Hindlimb muscle (tissue), 1 donor: ENCODE data around the gene S100A10. TPM values are rescaled to one million over a fixed set of nuclear protein-coding genes. Genes with fewer than 3 reads are reported as not detected.

Experiments used
- DNase-seq: peaks from one replicate; pipeline ENCODE4 v3.0.0-alpha.2; 2013
- polyA plus RNA-seq: library from polyadenylated mRNA; unstranded; fragments of 120-200 nt; gene quantifications from one replicate; pipeline ENCODE4 v1.2.1, GENCODE V29; 2013; ENCODE audit not compliant: insufficient read length

S100A10 gene
- polyA plus RNA-seq, 1 donor: 186 TPM

DNA sequence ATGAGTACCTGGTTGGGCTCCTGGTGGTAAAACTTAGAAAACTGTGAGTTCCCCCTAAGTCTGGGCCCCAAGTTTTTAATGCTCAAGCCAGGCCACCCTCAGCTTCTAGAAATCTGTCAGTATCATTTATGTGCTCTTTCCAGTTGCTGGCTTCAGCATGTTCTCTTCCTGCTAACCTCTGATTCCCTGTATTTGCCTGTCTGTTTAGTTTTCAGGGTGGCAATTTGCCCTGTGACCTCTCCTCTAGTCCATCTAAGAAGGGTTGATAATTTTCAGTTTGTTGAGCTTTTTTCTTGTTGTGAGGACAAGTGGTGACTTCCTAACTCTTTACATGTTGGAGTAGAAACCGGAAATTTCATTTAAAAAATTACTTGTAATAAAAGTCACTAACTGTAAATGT lies 16.0 kb upstream of the S100A10 start:
- no peak for DNase-seq

DNA sequence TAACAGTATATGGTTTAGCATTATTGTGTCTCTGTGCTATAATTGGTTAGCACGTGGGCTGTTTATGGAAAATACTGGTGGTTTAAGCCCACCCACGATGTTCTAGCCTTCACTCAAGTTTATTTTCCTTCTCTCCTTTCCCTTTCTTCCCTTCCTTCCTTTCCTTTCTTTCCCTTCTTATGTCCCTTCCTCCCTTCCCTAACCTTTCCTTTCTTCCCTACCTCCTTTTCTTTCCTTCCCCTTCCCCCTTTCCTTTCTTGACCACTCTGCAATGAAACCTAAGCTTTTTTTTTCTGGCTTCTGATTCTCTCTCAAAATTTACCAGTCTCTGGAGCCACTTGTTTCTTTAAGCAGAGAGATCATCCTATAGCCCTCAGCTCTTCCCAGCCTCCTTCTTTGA lies 13.4 kb upstream of the S100A10 start:
- no peak for DNase-seq

DNA sequence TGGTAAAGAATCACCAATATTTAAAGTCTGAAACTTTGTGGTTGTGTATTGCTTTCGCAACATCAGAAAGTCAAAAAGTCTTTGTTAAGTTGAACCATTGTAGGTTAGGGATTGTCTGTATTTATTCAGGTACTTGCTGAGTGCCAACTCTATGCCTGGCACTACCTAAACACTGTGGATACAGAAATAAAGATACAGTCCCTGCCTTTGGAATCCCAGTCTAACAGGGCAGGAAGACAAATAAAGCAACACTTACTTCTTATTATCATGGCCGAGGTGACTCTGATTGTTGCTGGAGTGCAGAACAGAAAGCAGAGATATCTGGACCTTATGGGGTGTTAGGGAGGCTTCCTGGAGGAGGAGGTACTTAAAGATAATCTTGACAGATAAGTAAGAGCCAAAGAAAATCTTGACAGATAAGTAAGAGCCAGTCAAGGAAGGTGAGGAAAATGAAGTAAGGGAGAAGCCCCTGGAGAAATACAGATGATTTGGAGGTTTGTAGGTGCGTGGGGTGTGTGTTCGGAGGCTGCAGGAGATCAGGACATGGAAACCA lies 11.8 kb upstream of the S100A10 start:
- no peak for DNase-seq

DNA sequence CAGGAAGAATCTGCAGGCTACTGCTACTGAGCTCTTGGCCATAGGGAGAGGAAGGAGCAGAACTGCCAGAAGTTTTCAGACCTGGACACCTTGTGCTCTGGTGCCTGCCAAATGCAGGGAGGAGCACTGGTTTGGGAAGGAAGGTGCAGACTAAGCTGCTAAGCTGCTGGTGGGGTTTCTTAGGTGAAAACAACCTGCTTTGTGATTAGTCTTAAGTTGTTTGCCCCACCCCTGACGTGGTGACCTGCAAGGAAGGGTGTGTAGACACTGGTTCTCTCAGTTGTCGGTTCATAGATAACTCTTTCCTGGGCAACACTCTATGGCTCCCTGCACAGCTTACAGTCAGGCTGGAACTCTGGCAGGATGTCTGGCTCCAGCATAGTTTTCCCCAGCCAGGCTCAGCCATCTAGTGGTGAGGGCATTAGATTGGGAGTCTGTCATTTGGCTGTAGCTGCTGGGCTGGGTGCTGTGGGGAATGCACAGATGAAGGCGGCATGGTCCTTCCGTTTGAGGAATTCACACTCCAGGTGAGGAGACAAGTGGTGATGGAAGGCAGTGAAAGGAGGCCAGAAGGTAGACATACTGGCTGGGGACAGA lies 10.3 kb upstream of the S100A10 start:
- no peak for DNase-seq

DNA sequence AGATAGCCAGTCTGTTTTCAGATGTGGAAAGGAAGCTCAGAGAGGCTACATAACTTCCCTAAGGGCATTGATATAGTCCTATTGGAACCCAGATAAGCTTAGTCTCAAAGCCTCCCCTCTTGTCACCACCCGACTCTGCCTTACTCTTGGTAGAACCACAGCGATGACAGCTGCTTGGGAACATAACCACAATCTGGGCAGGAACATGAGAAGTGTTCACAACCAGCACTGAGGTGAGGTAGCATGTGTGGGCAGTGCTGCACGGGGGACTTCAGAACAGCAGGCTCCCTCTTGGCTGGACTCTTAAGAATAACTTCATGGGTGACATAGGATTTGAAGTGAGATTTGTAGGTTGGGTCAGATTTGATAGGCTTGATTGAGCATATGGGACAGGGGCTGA lies 9.3 kb upstream of the S100A10 start:
- DNase-seq: no peak

DNA sequence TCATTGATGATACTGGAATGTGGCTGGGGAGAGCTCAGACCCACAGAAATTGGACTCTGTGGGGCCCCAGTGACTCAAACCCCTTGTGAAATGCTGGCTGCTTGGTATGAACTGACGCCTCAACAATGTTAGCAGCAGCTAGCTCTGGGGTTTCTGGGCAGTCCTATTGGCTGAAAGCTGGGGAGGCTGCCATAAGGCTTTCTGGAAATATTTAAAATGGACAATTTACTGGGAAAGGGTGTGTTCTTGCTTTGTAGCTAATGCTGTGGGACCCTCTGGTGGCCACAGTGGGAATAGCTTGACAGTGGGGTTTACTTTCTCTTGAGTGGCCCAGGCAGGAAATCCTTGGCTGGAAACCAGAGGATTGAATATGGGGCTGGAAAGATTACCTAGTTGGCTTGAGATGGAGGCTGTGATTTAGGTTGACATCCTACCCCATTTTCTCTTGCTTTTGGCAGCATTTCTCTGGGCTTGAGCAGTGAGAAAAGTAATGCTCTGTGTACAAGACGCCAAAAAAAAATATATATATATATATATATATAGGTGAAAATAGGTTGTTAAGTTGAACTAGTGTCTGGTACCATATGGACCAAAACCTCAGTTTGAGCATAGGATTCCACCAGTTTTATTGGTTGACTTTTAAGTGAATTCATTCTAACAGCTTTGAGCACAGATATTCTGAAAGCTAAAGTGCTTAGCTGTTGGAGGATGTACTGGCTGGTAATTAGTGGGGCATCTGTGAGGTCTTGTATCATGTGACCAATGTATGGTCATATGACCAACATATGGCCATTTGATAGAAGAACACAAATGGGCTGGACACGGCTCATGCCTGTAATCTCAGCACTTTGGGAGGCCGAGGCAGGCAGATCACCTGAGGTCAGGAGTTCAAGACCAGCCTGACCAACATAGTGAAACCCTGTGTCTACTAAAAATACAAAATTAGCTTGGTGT lies 8.2 kb upstream of the S100A10 start:
- DNase-seq: peak; percentile 85

DNA sequence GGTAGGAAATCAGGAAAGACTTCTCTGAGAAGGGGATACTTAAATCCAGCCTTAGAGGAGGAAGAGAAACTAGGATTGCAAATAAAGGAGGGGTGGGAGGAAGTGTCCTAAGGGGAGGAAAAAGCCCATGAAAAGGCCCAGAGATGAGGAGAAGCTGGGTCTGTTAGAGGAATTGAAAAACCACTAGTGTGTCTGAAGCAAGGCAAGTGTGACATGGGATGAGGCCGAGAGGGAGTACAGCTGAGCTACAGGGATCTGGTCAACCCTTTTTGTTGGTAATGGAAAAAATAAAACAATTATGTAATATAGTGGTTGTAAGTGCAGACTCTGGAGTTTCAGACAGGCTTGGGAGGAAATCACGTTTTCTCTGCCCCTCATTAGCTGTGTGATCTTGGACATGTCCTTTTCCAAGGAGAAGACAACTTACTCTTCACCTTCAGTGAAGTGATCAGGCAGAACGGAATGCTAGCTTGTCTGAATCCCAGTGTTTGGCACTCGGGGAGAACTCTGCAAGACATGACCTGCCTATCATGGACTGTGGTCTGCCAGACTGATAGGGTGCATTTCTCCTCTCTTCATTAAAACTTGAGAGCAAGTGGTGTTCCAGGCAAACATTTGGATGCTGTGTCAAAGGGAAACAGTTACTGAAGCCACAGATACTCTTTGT lies 7.4 kb upstream of the S100A10 start:
- no peak for DNase-seq

DNA sequence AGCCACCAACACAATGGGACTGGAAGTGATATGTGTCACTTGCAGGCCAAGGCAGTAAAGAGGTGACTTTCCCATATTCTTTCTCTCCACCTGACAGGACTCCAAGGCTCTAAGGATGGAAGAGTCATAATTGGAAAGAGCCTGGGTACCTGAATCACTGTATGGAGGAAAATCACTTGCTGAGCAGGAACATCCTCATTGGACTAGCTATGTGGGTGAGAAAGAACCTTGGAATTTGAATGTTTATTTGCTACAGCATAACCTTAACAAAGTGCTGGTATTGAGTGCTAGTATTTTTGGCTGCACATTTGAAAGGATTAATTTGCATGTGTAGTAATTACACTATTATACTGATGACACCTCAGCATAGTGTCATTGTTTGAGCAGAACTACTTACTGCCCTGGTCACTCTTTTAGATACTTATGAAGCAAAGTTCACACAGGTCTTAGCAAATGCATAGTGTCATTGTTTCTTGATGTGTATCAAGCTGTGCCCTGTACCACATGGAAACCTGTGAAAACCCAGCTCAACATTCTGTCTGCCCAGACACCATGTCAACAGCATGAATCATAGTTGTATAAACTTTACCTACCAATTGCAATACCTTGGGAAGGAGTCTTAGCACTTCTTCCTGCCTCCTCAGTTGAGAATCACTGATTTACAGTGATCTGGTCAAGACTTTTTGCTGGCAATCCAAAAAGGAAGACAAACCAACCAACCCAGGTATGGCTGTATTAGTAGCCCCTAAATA lies 5.1 kb upstream of the S100A10 start:
- no peak for DNase-seq

DNA sequence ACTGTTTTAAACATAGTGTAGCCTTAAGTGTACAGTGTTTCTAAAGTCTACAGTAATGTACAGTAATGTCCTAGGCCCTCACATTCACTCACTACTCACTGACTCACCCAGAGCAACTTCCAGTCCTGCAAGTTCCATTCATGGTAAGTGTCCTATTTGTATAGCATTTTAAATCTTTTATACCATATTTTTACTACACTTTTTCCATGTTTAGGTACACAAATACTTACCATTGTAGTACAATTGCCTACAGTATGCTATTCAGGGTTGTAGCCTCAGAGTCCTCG lies 3.6 kb upstream of the S100A10 start:
- no peak for DNase-seq

DNA sequence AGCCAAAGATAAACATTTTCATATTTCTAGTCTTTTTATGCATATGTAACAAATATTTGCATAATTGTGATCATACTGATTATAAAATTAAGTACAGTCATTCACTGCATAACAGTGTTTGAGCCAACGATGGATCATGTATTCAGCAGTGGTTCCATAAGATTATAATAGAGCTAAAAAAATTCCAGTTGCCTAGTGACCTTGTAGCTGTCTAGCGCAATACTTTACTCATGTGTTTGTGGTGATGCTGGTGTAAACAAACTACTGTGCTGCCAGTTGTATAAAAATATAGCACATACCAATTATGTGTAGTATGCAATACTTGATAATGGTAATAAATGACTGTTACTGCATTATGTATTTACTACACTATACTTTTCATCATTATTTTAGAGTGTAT lies 2.1 kb upstream of the S100A10 start:
- DNase-seq: no peak

DNA sequence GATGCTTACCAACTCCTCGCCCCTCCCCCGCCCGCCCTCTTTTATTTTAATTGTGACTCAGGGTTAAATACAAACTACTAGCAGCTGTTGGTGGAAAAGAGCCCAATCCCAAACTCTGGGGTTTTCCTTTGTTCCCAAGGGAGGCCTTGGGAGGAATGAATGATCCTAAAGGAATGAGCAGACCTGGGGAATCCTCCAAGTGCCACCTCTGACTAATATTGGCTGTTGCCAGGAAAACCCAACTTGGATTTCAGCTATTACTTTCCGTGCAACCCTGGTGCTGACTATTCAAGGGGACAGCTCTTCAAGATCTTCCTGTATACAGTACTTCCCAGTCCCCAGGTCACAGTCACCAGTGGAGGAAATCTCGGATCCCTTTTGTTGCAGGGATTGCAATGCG lies 1.3 kb upstream of the S100A10 start:
- no peak for DNase-seq

DNA sequence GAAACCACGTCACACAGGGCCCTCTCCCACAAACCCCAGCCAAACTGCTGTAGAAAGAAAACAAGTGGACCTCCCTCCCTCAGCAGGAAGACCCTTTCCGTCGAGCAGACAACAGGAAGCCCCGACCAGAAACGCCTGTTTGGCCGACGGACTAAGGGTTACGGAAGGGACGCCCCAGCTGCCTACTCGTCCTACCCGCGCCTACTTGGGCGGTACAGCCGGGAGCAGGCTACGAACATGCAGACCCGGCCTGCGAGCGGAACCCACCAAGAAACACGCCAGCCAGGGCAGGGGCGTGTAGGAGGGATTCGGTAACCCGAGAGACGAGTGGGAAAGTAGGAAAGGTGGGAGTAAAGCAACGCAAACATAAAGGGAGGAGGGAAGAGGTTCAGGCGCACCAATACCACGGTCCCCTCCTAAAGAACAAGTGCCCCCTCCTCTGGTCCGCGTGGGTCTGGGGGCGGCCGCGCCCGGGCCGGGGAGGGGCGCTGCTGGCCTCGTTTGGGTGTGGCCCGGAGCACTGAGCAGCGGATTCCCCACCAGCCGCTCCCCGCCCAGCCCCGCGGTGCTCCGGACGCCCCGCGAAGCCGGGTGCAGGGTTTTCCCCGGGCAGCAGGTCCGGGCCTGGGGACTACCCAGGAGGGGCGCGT lies 450 bp downstream of the S100A10 start:
- peak; percentile 45 for DNase-seq

DNA sequence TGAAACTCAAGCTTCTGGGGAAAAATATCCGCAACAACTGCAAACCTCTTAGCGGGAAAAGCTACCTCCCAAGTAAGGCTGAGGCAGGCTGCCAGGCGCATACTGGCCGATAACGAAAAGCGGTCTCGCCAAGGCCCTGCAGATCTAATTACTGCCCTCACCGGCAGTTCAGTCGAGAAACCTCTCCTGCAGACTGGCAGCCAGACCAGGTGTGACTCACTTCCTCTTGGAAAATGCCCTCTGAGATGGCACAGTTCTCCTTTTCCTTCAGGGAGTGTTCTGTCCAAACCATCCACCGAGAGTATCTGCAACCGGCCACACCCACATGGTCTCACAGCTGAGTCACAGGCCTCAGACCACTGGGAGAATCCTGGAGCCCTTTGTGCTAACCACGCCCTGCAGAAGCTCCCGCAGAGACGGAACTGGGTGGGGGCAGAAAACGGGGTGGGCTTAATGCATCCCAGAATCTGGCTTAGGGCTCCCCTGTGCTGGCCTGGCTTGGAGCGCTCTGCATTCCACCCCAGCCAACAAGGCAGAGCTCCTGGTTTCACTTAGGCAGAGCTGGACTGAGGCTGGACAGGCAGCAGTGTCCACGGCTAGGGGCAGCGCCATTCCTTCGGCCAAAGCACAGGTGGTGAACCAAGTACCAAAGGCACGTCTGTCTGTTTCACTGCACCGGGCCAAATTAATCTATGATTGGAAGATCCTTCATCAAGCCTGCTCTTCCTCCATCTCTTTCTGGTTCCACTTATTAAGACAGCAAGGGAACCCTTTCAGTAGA lies 1.2 kb downstream of the S100A10 start:
- peak; percentile 72 for DNase-seq

DNA sequence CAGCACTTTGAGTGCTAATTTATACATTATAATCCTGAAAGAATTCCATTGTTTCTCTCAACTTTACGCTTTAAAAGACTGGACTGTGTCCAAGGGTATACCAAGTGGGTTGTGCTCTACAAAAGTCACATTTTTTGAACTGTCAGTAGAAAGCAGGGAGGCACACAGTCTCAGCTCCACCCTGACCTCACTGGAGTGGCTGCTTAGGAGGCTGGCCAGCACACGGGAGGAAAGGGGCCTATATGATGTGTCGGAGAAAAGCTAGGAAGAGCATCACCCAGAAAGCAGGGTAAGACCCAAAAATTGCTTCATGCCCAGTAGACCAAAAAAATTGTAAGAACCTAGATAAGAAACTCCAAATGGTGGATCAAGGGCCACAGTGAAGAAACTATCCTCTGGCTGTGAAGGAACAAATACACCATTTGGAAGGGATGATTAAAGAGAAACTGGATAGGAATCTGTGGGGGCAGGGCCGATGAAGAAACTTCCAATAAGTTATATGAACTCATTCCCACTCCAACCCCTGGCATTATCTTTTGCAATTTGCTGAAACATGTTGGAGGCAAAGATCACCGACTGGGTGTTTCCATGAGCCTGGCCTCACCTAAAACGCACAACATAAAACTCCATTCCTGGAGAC lies 1.9 kb downstream of the S100A10 start:
- DNase-seq: no peak

DNA sequence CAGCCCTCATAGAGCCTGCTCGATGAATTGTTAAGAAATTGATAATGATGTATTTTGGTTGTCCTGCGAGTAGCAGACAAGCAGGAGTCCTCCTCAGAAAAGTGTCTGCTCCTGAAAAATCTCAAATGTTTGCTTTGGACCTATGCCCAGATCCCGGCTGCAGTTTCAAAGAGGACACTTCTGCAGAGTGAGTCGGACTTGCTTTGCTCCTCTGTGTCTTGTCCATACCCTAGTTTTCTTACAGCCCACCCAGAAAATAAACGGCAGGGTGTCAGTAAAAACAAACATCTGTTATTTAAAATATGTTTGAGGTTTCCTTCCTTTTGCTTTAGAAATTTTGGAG lies 2.8 kb downstream of the S100A10 start:
- DNase-seq: peak; percentile 64

DNA sequence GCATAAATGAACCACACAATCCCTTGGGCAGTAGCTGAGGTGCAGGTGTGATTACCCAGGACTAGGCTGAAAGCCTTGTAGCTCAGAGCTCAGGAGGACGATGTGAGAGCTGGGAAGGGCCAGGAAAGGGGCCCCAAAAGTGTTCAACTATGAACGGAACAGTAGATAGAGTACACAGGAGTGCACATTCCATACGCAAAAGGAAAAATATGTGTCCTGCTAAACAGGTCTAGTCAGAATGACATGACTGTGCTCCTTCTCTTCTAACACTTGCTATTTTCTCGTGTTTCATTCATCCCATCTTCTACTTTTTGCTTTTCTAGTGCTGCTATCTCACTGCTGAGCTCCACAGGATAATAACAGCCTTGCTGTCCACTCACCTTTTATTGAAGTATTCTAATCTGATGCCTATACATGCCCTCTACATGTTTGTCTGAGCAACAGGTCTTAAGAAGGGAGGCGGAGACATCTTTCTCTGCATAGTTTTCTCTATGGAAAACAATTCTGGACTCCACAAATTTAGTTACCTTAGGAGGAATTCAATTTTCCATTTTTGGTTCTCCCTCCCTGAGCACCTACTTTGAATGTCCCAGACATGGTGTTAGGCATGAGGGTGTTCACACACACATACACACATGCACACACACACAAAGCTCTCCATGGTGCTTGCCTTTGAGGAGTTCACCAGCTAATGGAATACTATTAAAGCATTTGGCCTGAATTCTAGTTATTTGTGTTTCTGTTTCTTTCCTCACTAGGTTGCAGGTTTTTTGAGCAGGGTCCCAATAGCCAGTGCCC lies 3.4 kb downstream of the S100A10 start:
- no peak for DNase-seq

DNA sequence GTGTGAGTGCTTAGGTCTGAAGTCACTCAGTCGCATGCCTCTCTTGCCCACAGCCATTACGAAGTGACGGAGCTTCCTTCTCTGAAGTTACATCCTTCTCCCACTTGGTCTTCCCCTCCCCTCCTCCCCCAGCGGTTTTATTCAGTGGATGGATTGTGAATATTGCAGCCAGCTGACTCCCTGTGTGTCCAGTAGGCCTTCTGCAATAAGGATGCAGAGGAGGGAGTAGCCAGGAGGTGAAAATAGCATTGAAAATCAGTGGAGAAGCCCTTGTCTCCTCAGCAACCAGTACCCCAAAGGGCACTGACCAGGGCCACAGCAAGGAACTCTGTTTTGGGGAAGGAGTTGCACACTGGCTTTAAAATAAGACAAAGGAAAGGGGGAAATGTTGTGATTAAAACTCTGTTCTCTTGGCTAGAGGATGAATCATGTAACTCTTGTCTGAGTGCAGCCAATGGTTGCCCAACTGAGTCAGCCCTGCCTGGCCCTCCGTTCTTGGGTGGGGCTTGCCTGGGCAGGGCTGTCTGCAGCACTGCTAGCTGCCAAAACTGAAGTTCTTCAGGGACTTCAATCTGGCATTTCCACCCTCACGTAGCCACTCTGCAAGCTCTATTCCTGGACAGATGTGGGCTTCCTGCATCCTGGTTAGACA lies 4.3 kb downstream of the S100A10 start:
- DNase-seq: no peak

DNA sequence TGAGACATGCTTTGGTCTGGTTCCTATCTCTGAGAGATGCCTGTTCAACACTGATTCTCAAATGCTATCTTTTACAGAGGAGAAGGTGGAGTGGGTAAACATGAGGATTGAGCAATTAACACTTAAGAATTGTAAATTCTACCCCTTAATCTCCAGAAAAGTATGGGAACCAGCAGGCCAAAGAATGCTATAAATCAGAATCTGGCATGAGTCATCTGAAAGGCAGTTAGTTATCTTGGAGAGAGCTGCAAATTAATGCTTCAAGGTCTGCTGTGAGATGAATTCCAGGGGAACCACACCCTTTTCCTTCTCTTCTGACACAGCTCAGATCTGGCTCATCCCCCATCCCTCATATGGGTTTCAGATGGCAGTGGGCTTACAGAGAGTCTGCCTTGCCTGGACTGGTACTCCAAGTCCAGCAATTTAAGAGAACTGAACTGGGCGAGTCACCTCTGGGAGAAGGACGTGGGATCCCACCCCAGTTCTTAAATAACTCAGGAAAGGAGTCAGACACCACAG lies 5.2 kb downstream of the S100A10 start:
- DNase-seq: no peak

DNA sequence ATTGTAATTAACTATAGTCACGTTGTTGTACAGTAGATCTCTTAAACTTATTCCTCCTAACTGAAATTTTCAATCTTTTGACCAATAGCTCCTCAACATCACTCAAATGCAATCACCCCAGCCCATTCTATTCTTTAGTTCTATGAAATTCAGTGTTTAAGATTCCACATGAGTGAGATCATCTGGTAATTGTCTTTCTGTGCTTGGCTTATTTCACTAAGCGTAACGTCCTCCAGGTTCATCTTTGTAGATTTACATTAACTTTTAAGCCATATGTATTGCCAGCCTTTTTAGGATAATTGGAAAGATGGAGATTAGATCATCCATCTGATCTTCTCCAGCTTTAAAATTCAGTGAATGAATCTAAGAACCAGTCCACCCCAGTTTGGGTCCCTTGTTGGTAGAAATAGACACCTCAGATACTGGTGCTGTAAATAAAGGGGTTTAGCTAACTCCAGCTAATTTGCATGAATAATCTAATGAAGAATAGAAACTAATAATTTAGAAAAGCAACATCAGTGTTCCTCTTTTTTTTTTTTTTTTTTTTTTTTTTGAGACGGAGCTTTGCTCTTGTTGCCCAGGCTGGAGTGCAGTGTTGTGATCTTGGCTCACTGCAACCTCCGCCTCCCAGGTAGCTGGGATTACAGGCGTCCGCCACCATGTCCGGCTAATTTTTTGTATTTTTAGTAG lies 7.0 kb downstream of the S100A10 start:
- no peak for DNase-seq
